ENCODE results near the gene ELF4.

The ELF4 gene

GRCh38 chrX:130111220-130112154 lies 1.2 kb upstream of the ELF4 start:
- FAIRE-seq: no peak

GRCh38 chrX:130109429-130110378 lies 593 bp downstream of the ELF4 start:
- FAIRE-seq: no peak

DNA sequence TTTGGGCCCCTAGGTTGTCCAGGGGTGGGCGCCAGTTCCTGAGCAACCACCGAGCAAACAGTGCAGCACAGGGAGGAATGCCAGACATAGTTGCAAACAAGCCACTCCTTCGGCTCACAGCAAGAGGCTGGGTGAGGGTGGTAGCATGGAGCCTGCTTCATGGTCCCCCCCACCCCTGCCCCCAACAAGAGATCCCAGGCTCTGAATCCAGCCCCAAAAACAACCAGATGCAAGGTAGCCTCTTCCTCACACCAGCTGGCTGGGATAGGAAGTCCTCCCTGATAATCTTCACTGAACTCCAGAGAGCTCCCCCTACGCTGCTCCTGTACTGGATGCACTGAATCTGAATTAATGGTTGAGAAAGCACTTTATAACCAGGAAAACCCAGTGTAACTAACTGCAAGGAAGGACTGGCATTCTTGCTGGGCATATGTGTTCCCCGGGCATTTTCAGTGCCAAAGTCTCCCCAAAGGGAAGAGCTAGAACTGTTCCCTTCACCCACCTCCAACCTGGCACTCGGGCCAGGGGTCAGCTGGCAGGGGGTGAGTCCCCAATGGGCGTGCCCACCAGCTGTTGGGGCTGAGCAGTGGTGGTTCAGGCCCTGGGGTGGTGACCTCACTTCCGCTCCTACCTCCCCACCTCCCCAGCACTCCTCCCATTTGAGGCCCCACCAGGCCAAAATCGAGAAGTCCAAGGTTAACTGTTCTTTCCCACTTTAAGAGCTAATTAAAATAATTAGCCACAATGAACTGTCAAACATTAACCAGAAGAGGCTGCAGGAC lies 1.5 kb downstream of the ELF4 start:
- FAIRE-seq: no peak

DNA sequence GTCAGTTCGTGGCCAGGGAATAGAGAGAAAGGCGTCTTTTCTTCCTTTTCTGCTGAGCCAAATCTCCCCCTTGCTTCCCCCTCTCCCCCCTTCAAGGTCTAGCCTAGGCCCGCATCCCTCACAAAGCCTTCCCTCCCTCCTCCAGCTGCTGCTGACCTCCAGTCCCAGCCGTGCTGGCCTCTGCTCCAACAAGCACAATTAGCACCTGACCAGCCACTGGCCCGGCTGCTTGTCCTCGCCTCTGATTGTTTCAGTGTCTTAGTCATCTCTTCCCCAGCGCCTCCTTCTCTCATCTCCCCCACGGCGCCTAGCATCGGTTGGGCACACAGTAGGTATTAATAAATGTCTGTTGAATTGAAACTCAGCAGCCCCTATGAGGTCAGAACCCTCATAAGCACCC lies 4.2 kb downstream of the ELF4 start:
- FAIRE-seq: no peak

DNA sequence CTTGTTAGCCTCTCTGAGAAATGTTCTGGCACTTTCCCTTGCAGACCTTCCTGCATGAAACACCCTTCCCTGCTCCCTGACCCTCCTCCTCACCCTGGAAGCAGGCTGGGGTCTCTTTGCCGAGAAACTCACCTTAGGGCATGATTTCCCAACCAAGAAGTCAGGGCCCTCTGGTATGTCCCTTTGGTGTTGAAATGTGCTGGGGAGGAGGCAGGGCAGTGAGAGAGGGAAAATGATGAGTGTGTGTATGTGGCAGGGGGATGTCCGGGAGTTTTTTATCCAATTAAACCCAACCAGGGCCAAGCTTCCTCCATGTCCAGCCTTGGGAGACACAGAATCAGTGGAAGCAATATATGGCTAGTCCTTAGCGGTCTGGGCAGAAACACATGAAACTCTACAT lies 5.1 kb downstream of the ELF4 start:
- no peak for FAIRE-seq

- no peak for FAIRE-seq
These were observed 6.7 kb downstream of the ELF4 start for GRCh38 chrX:130103605-130104004.

DNA sequence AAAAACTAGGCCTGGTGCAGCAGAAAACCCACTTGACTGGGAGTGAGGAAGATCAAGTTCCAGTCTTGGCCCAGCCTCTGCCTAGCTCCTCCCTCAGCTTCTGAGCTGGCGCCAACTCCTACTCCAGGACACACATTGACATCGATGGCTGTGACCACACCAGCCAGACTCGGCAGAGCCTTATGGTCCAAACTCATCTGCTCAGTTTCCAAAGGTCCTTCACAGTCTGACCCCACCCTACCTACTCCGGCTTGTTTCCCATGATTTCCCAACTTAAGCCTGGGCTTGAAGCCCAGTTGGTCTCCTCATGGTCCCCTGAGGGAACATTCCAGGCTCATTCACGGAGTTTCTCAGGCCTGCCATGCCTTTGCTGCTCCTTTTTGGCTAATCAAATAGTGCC lies 10.1 kb downstream of the ELF4 start:
- FAIRE-seq: no peak

DNA sequence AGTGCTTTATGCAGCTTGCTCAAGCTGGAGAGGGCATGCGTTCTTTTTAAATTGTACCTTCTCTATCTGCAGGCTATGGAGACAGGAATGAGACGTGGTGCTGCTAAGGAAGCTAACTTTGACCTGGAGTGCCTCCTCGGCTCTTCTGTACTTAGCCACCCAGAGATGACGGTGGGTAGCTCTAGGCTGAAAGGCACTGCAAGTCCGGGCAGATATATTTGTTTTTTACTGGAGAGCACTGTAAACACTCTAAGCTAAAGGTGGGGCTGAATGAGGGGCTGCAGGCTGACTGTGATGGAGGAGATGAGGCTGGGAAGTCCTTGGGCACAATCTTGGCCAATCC lies 12.1 kb downstream of the ELF4 start:
- no peak for FAIRE-seq

GRCh38 chrX:130097507-130098209 lies 12.6 kb downstream of the ELF4 start:
- FAIRE-seq: no peak

DNA sequence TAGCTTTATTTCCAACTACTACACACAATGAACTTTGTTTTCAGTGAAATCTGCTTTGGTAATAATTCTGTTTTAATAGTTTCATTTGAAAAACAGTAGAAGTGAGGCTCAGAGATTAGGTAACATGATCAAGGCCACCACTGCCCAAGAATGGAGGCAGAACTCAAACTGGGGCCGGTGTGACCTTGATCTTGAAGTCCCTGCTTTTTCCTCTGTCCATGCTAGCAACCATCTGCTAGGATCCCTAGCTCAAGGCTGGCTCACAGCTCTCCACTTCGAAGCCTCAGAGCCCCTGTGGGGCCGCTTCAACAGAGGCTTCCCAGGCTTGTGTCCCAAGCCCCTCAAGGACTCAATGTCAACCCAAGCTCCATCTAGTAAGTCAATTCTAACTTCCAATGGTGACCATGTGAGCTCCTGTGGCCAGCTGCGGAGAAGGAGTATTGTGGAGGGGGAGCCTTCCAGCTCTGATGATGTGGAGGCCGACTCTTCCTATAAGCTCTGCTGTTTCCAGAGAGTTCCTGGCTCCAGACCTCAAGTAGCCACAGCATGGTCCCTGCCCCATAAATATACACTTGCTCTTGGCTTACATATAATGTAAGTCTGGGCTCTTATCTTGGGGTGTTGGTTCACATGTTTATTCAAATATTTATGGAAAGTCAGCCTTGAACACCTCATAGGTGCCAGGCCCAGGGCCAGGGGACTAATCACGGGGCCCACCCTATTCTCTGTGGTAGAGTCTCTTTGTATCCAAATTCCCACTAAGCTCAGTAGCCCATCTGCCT lies 14.9 kb downstream of the ELF4 start:
- FAIRE-seq: no peak

DNA sequence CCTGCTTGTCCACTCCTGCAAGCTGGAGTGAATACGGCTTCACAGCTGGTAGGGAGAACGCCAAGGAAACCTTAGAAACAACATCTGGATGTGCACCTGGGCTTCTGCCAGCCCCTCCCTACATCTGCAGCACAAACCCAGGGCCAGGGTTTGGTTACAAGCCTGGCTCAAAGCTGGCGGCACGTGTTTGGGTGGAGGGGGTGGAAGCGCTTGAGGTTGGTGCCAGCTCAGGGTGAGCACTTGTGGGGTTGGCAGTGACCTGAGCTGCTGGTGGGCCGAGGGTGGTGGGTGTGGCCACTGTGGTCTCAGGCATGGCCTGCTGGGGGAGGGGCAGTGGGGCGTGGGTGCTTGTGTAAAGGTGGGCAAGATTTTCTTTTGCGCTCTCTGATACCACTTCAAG lies 15.6 kb downstream of the ELF4 start:
- FAIRE-seq: no peak

GRCh38 chrX:130093271-130093670 lies 17.0 kb downstream of the ELF4 start:
- no peak for FAIRE-seq

- FAIRE-seq: no peak
These were observed 18.2 kb downstream of the ELF4 start for GRCh38 chrX:130091980-130092522.

GRCh38 chrX:130090364-130090763 lies 19.9 kb downstream of the ELF4 start:
- FAIRE-seq: no peak

DNA sequence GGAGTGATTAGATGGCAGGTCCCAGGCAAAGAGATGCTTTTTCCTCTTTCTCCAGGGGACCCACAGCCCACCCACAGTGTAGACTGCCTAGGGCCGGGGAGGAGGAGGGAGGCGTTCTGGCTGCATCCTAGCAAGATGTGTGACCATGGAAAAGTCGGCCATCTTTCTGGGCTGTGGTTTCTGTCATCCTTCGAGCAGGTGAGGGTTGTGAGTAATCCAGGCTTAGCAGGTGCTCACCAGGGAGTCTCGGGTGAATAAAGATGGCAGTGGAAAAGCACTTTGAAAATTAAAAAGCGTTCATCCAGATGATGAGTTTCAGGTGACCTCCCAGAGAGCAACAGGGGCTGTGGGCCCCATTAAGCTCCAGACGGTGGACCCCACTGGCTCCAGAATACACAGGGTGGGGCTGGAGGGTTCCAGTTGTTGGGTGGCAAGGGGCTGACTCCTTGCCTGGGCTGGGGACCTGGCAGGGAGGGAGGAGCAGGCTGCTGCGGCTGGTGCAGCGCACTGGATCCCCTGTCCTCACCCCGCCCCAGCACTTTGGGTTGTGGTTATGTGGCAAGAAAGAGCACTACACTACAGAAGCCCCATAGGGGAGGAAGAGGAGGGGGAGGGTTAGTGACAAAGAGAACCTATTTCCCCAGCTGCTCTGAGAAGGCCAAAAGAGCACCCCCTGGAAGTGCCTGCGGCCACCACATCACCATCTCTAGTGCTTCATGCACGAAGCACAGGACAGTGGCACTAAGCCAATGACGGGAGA lies 23.7 kb downstream of the ELF4 start:
- FAIRE-seq: no peak

DNA sequence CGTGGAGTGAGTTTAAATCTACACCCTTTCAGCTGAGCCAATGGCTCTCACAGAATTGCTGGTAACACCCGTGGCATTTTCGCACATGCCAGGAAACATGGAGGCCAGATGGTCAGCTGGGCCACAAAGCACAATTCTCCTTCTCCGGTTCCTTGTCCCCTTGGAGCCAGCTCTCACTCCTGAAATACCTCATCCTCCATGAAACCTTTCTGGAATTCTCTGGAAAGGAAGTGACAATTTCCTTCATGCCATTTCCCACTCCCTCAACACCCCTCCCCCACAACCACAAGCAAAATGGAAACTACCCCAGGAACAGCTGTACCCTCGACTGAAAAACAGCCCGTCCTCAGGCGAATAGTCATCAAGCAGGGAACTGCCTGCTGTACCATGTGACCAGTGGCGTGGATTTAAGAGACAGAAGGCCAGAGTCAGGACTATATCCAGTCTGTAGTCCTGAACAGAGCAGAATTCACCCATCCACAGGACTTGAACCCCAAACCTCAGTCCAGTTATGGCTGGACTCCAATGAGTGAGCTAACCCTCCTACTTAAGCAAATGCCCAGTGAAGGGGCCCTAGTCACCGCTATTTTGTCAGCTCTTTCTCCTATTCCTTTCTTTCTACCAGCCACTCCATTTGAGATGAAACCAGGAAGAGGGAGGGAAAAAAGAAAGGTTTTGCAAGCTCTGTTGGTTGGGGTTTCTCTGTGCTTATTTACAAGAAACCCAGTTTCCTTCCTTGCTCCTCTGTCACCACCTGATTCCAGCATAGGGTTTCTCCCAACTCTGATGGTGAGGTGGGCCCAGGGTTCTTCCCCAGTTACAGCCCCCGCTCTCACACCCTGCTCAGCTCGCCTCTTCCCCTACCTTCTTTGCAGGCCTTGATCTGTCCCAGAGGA lies 24.5 kb downstream of the ELF4 start:
- FAIRE-seq: no peak

GRCh38 chrX:130084631-130085237 lies 25.6 kb downstream of the ELF4 start:
- no peak for FAIRE-seq

- no peak for FAIRE-seq
These were observed 26.5 kb downstream of the ELF4 start for GRCh38 chrX:130083656-130084382.

Data from islet of Langerhans (tissue), 1 donor.